NCI-H1417 (cell line): ENCODE measurements around the gene SEMA3F.
A peak's percentile ranks its signal among the peaks of the same experiment; 100 is the strongest.

Experiments
- DNase-seq, 3 experiments: peaks; one replicate each; lab custom pipeline; 2025; lab: John Stamatoyannopoulos, UW

Gene SEMA3F

DNA sequence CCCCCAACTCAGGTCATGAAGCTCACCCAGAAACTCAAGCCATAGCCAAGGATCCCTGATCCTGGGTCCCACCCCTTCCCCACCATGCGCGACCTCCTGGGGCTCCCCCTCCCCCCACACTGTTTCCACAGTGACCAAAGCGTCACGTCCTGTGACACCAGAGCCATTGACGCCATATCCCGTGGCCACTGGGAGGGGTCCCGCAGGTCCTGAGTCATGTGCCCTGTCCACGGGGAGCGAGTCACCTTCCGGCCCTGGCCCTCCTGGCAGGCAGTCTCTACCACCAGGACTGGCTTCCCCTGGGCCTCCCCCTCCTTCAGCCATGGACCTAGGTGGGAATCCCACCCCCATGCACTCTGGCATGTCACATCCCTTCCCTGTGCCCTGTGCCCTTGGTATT is 15.6 kb downstream of the SEMA3F start:
- no peak for DNase-seq

DNA sequence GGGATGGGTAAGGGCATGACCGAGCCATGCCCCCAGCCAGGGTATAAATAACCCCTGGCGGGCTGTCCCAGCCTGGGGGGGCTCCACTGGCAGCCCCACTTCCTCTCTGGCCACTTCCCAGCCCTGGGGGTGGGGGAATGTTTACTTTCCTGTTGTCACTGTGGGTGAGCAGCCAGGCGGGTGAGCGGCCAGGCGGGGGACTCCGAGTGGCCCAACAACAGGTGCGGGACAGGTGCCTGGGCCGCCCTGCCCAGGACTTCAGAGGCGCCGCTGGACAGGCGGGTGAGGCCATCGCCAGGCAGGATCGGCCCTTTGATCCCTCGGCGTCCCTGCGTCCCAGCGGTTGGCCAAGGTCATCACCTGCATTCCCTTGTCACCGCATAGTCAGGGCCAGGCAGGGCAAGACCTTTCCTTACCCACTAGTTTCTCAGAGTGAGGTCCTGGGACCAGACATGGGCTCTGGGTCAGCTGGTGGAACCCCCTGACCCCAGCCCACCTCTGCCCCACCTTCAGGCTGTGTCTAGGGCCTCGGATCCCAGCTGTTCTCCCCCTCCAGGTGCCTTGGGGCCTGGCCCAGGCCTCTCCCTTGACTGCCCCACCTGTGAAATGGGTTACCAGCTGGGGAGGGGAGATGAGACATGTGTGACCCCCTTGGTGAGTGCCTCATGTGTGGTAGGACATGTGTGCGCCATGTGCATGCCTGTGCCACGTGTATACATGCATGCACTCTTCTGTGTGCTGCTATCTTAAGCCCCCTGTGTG is 16.6 kb downstream of the SEMA3F start:
- DNase-seq: no peak

- no peak for DNase-seq
These were observed 17.6 kb downstream of the SEMA3F start for GRCh38 chr3:50172626-50173220.

GRCh38 chr3:50173685-50174516 is 18.8 kb downstream of the SEMA3F start:
- no peak for DNase-seq

- DNase-seq: no peak
These were observed 19.4 kb downstream of the SEMA3F start for GRCh38 chr3:50174517-50174895.

- peak in 2 of 3 experiments; percentile 1 to 25 for DNase-seq
These were observed 19.9 kb downstream of the SEMA3F start for GRCh38 chr3:50174947-50175524.

- no peak for DNase-seq
These were observed 22.2 kb downstream of the SEMA3F start for GRCh38 chr3:50177346-50177745.

DNA sequence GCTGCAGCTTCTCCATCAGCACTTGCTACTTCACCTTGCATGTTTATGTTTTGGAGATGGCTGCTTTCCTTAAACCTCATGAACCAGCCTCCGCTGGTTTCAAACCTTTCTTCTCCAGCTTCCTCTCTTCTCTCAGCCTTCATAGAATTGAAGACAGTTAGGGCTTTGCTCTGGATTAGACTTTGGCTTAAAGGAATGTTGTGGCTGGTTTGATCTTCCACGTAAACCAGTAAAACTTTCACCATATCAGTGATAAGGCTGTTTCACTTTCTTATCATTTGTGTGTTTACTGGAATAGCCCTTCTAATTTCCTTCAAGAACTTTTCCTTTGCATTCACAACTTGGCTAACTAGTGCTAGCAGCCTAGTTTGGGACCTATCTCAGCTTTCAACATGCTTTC is 24.6 kb downstream of the SEMA3F start:
- DNase-seq: no peak

DNA sequence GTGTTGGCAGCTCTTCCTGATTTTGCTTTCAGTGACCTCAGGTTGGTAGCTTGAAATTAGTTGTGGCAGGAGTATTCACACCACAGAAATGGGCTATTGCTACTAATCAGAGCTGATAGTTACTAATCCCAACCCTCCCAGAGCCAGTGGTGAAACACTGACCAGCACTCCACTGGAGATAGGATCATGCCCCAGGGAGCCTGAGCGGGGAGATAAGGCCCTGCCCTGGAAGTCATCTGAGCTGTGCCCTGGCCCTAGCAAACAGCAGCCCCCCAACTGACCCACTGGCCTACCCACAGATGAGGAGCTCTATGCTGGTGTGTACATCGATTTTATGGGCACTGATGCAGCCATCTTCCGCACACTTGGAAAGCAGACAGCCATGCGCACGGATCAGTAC is 26.9 kb downstream of the SEMA3F start:
- DNase-seq: no peak

GRCh38 chr3:50182533-50183099 is 27.5 kb downstream of the SEMA3F start:
- no peak for DNase-seq

- DNase-seq: no peak
These were observed 28.6 kb downstream of the SEMA3F start for GRCh38 chr3:50183755-50184154.

- DNase-seq: no peak
These were observed 29.3 kb downstream of the SEMA3F start for GRCh38 chr3:50184242-50184978.

DNA sequence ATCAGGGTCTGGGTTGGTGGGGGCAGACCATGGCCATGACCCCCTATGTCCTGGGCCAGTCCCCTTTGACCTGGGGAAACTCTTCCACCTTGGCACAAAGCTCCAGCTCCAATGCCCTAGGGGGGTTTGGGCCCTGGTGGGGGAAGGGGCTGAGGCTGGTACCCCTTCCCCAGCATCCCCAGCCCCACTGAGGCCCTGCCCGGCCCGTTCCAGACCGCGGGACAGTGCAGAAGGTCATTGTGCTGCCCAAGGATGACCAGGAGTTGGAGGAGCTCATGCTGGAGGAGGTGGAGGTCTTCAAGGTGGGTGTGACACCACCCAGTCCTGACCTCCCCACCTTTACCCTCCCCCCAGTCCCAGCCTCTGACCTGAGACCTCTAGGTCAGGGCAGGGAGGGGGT is 30.1 kb downstream of the SEMA3F start:
- no peak for DNase-seq

DNA sequence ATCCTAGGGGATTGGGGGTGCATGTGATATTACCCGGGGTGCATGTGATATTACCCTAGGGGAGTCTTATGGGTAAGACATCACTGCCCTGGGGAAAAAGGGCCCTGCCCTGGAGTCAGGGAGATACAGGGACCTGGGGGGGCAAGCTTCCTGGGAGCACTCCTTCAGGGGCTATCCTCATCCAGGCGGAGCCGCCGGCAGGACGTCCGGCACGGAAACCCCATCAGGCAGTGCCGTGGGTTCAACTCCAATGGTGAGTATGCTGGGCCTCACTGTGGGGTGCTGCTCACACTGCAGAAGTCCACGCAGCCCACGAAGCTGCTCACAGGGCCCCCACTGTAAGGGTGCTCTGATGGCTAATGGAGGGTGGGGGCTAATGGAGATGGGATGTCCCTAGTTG is 31.0 kb downstream of the SEMA3F start:
- no peak for DNase-seq

DNA sequence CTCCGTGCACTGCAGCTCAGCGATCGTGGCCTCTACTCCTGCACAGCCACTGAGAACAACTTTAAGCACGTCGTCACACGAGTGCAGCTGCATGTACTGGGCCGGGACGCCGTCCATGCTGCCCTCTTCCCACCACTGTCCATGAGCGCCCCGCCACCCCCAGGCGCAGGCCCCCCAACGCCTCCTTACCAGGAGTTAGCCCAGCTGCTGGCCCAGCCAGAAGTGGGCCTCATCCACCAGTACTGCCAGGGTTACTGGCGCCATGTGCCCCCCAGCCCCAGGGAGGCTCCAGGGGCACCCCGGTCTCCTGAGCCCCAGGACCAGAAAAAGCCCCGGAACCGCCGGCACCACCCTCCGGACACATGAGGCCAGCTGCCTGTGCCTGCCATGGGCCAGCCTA is 32.6 kb downstream of the SEMA3F start:
- DNase-seq: no peak

- DNase-seq: peak; percentile 21 to 68 (median 39)
These were observed 34.1 kb downstream of the SEMA3F start for GRCh38 chr3:50189274-50189673.

GRCh38 chr3:50189989-50190388 is 34.9 kb downstream of the SEMA3F start:
- DNase-seq: no peak

DNA sequence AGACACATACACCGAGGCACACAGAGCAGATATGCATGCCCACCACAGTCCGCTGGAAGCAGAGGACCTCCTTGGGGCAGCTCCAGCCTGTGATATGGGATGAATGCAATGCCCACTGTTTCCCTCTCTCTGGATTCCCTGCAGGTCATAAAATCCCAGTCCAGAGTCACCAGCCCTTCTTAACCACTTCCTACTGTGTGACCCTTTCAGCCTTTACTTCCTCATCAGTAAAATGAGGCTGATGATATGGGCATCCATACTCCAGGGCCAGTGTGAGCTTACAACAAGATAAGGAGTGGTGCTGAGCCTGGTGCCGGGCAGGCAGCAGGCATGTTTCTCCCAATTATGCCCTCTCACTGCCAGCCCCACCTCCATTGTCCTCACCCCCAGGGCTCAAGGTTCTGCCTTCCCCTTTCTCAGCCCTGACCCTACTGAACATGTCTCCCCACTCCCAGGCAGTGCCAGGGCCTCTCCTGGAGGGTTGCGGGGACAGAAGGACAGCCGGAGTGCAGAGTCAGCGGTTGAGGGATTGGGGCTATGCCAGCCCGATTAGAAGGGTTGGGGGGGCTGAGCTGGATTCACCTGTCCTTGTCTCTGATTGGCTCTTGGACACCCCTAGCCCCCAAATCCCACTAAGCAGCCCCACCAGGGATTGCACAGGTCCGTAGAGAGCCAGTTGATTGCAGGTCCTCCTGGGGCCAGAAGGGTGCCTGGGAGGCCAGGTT is 36.0 kb downstream of the SEMA3F start, which contains the start of gene GNAT1:
GNAT1 (plus strand) TSS at position 675 of the 725 bp plus-strand sequence. CDS start 116 bp downstream, outside the sequence.
- DNase-seq: no peak

GRCh38 chr3:50192124-50192523 is 37.0 kb downstream of the SEMA3F start:
- DNase-seq: no peak

- peak; percentile 62 to 76 (median 66) for DNase-seq
These were observed 37.6 kb downstream of the SEMA3F start for GRCh38 chr3:50192689-50193141.

DNA sequence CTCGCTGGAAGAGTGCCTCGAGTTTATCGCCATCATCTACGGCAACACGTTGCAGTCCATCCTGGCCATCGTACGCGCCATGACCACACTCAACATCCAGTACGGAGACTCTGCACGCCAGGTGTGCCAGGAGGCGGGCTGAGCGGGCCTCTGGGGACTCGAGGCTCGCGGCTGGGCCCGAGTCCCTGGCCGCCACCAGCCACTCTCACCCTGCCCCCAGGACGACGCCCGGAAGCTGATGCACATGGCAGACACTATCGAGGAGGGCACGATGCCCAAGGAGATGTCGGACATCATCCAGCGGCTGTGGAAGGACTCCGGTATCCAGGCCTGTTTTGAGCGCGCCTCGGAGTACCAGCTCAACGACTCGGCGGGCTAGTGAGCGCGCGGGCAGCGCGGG is 38.2 kb downstream of the SEMA3F start:
- DNase-seq: peak in 2 of 3 experiments; percentile 48 to 55
